HK-2 (cell line): Measurements from ENCODE around the gene MEA1.
"Not testable (repeated sequence)": the region's sequence is repeated elsewhere in the genome, so short reads cannot be mapped to it uniquely, and the experiment has no call there.

Experiments
- DNase-seq: peaks from one replicate; pipeline ENCODE4 v3.0.0-alpha.2; 2018; ENCODE audit not compliant: unreplicated experiment

Gene MEA1

GRCh38 chr6:43009124-43009523, 4.6 kb downstream of the MEA1 start:
- peak; percentile 26 for DNase-seq

GRCh38 chr6:43007126-43007525, 6.6 kb downstream of the MEA1 start:
- DNase-seq: no peak

- DNase-seq: no peak
Observed at GRCh38 chr6:43006251-43006650, 7.5 kb downstream of the MEA1 start.

GRCh38 chr6:43005844-43006243, 7.9 kb downstream of the MEA1 start:
- no peak for DNase-seq

GRCh38 chr6:43001843-43002242, 11.9 kb downstream of the MEA1 start:
- no peak for DNase-seq

- not testable (repeated sequence) for DNase-seq
Observed at GRCh38 chr6:42998205-42998604, 15.5 kb downstream of the MEA1 start.

- DNase-seq: no peak
Observed at GRCh38 chr6:42996513-42996912, 17.2 kb downstream of the MEA1 start.

GRCh38 chr6:42993445-42993844, 20.3 kb downstream of the MEA1 start:
- no peak for DNase-seq

- no peak for DNase-seq
Observed at GRCh38 chr6:42989923-42990322, 23.8 kb downstream of the MEA1 start.

GRCh38 chr6:42988486-42989020, 25.2 kb downstream of the MEA1 start:
- no peak for DNase-seq

- DNase-seq: no peak
Observed at GRCh38 chr6:42987533-42988451, 26.0 kb downstream of the MEA1 start.

- DNase-seq: no peak
Observed at GRCh38 chr6:42984924-42985475, 28.7 kb downstream of the MEA1 start.

- peak; percentile 97 for DNase-seq
Observed at GRCh38 chr6:42984001-42984923, 29.5 kb downstream of the MEA1 start, which contains the start of gene PPP2R5D. Gene PPP2R5D (plus strand): TSS chr6:42984570. CDS start chr6:42984678, 108 bp downstream.

- no peak for DNase-seq
Observed at GRCh38 chr6:42981836-42982235, 31.9 kb downstream of the MEA1 start.

- DNase-seq: no peak
Observed at GRCh38 chr6:42979523-42980177, 34.1 kb downstream of the MEA1 start.

GRCh38 chr6:42978839-42979522, 34.8 kb downstream of the MEA1 start, which contains the start of gene PEX6:
Gene PEX6 (minus strand): TSS chr6:42979181. CDS start chr6:42979150, 31 bp downstream.
- peak; percentile 90 for DNase-seq

- peak; percentile 71 for DNase-seq
Observed at GRCh38 chr6:42978487-42978838, 35.3 kb downstream of the MEA1 start.

- DNase-seq: no peak
Observed at GRCh38 chr6:42974919-42975505, 38.7 kb downstream of the MEA1 start.

GRCh38 chr6:42973926-42974325, 39.8 kb downstream of the MEA1 start:
- no peak for DNase-seq

GRCh38 chr6:42971746-42972327, 41.9 kb downstream of the MEA1 start:
- DNase-seq: no peak
